Measurements from ENCODE around the gene SBF2.

DNA sequence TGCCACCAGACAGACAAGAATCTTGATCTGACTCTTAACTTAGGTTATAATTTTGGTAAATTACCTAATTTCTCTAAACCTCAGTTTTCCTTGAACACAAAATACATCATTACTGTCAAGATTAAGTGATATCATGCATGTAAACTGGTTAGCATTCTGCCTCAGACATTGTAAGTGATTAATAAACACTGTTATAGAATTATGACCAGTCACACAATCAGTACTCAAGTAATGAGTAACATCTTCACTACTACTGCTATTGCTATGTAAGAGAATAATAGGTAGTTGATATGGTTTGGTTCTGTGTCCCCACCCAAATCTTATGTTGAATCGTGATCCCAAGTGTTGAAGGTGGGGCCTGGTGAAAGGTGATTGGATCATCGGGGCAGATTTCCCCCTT is 218.9 kb downstream of the SBF2 start:
- TF ChIP-seq POLR2AphosphoS5 (IDR thresholded peaks at IDR 0.05; ENCODE audit: low read depth, low read length) (no peak), POLR2A (IDR thresholded peaks at IDR 0.05; ENCODE audit: low read depth, low read length) (no peak), TAF1 (IDR thresholded peaks at IDR 0.05; ENCODE audit: low read depth, low read length) (no peak), SPI1 (IDR thresholded peaks at IDR 0.05; ENCODE audit: low read depth, low read length) (no peak), PAX5 (IDR thresholded peaks at IDR 0.05; ENCODE audit: insufficient read depth, low read length, severe bottlenecking) (no peak), POU2F2 (IDR thresholded peaks at IDR 0.05; ENCODE audit: low read depth, low read length) (no peak)
